ENCODE results near the gene LMAN2L.

DNA sequence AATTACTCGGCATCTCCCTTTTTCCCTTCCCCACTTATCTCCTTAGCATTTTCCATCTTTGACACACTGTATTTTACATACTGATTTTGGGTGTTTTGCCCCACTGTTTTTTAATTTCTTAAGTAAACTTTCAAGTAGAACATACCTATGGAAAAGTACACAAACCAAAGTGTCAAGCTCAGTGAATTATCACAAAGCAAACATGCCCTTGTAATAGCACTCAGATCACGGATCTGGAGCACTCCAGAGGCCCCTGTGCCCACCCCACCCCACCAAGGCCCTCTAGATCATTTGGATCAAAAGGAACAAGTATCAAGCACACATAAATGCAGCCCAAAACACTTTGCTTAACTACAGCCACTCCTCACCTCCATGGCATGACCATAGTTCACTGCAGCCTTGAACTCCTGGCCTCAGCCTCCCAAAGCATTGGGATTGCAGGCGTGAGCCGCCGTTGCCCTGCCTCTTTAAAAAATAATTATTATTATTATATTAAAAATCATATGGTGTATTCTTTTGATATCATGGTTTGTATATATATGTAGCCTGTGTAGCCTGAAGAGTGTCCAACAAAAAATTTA is 59.2 kb downstream of the LMAN2L start:
- TF ChIP-seq POLR2A (IDR thresholded peaks at IDR 0.05; ENCODE audit: low read depth, low read length) (no peak), POLR2AphosphoS5 (IDR thresholded peaks at IDR 0.05; ENCODE audit: low read depth, low read length) (no peak), TAF1 (IDR thresholded peaks at IDR 0.05; ENCODE audit: borderline replicate concordance, low read depth, low read length) (no peak)

Measured in GM12892 (cell line).